Loucy (cell line): Measurements from ENCODE around the gene SDK1.

Source experiments
- H2AFZ ChIP-seq: fragments of 200-600 bp; sonication (generic); 2 replicates; pipeline ENCODE4 v1.6.0; 2016; ENCODE audit warnings: antibody characterized with exemption, mild to moderate bottlenecking, low read length, moderate library complexity
- H3F3A ChIP-seq: fragments of 200-600 bp; 2 replicates; pipeline ENCODE4 v1.6.0; 2016; ENCODE audit warnings: antibody characterized with exemption, low read depth, mild to moderate bottlenecking
- H3K27me3 ChIP-seq: fragments of 200-600 bp; sonication (generic); 2 replicates; pipeline ENCODE4 v1.6.1; 2014; ENCODE audit warnings: low read length, mild to moderate bottlenecking; ENCODE audit not compliant: insufficient read depth, poor library complexity, severe bottlenecking
- H3K36me3 ChIP-seq: fragments of 200-600 bp; sonication (generic); 2 replicates; pipeline ENCODE4 v1.6.1; 2016; ENCODE audit warnings: low read length; ENCODE audit not compliant: insufficient read depth
- H3K4me1 ChIP-seq: fragments of 200-600 bp; sonication (generic); 2 replicates; pipeline ENCODE4 v1.5.1; 2014; ENCODE audit warnings: low read length, mild to moderate bottlenecking; ENCODE audit not compliant: insufficient read depth, poor library complexity, severe bottlenecking
- H3K4me2 ChIP-seq: fragments of 200-600 bp; sonication (generic); 2 replicates; pipeline ENCODE4 v1.6.0; 2014; ENCODE audit warnings: antibody characterized with exemption, low read length, low read depth, mild to moderate bottlenecking; ENCODE audit not compliant: poor library complexity, severe bottlenecking
- H3K4me3 ChIP-seq: fragments of 200-600 bp; sonication (generic); 2 replicates; pipeline ENCODE4 v1.5.1; 2014; ENCODE audit warnings: low read length, mild to moderate bottlenecking, mixed read lengths; ENCODE audit not compliant: poor library complexity, severe bottlenecking
- H3K79me2 ChIP-seq: fragments of 200-600 bp; sonication (generic); 2 replicates; pipeline ENCODE4 v1.6.1; 2014; ENCODE audit warnings: low read length; ENCODE audit not compliant: insufficient read depth
- H3K9ac ChIP-seq: fragments of 200-600 bp; sonication (generic); 2 replicates; pipeline ENCODE4 v1.6.0; 2014; ENCODE audit warnings: mild to moderate bottlenecking, low read depth, low read length, moderate library complexity; ENCODE audit not compliant: poor library complexity, severe bottlenecking
- H3K9me2 ChIP-seq: fragments of 200-600 bp; sonication (generic); replicated peaks from 2 replicates; pipeline ENCODE4 v1.6.1; 2016; ENCODE audit warnings: low read depth, low read length, mixed read lengths
- H3K9me3 ChIP-seq: fragments of 200-600 bp; sonication (generic); 2 replicates; pipeline ENCODE4 v1.6.1; 2014; ENCODE audit warnings: mild to moderate bottlenecking, antibody characterized with exemption, low read length, low read depth; ENCODE audit not compliant: insufficient read depth
- H4K20me1 ChIP-seq: fragments of 200-600 bp; sonication (generic); 2 replicates; pipeline ENCODE4 v1.6.0; 2014; ENCODE audit warnings: antibody characterized with exemption, low read length, mild to moderate bottlenecking; ENCODE audit not compliant: insufficient read depth, poor library complexity, severe bottlenecking
- EZH2phosphoT487 ChIP-seq: fragments of 200-600 bp; IDR thresholded peaks from 2 replicates; pipeline ENCODE4 v1.6.1; 2018; ENCODE audit warnings: antibody characterized with exemption, mild to moderate bottlenecking, moderate library complexity, borderline replicate concordance
- TF ChIP-seq, protein P1 (sequence below): fragments of 200-600 bp; sonication (generic); conservative IDR thresholded peaks from 2 replicates; pipeline ENCODE4 v1.5.1; 2014; ENCODE audit warnings: mild to moderate bottlenecking, antibody characterized with exemption, low read length

Gene SDK1

DNA sequence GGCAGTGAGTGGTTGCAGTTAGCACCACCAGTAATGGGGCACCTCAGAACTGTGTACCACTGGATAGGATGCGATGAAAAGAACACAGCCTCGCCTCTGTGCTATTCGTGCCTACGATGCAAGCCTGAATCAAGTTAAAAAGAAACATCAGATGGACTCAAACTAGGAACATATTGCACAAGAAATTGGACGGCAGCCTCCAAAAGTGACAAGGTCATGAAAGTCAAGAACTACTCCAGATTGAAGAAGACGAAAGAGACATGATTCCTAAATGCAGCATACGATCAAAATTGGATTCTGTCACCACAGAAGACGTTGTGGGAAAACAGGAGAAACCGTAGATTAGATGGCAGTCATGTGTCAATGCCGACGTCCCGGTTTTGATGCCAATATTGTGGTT lies 732.9 kb downstream of the SDK1 start:
- Histone ChIP-seq H3K4me2 (no peak overlapping the region), H3K4me1 (no peaks in the 10 kb centered on the region), H3K9ac (no peak overlapping the region), H3K9me3 (peaks cover 4% of the 10 kb centered on the region; the same call in 1 of the 2 replicates), H3K9me2 (no peaks in the 10 kb centered on the region), H4K20me1 (no peaks in the 10 kb centered on the region), H3K79me2 (no peaks in the 10 kb centered on the region), H2AFZ (no peak overlapping the region), H3K36me3 (no peaks in the 10 kb centered on the region), H3F3A (no peaks in the 10 kb centered on the region), H3K27me3 (no peaks in the 10 kb centered on the region), H3K4me3 (no peak overlapping the region)
- TF ChIP-seq, protein P1, sequence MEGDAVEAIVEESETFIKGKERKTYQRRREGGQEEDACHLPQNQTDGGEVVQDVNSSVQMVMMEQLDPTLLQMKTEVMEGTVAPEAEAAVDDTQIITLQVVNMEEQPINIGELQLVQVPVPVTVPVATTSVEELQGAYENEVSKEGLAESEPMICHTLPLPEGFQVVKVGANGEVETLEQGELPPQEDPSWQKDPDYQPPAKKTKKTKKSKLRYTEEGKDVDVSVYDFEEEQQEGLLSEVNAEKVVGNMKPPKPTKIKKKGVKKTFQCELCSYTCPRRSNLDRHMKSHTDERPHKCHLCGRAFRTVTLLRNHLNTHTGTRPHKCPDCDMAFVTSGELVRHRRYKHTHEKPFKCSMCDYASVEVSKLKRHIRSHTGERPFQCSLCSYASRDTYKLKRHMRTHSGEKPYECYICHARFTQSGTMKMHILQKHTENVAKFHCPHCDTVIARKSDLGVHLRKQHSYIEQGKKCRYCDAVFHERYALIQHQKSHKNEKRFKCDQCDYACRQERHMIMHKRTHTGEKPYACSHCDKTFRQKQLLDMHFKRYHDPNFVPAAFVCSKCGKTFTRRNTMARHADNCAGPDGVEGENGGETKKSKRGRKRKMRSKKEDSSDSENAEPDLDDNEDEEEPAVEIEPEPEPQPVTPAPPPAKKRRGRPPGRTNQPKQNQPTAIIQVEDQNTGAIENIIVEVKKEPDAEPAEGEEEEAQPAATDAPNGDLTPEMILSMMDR: no peak
- TF ChIP-seq EZH2phosphoT487: no peak

DNA sequence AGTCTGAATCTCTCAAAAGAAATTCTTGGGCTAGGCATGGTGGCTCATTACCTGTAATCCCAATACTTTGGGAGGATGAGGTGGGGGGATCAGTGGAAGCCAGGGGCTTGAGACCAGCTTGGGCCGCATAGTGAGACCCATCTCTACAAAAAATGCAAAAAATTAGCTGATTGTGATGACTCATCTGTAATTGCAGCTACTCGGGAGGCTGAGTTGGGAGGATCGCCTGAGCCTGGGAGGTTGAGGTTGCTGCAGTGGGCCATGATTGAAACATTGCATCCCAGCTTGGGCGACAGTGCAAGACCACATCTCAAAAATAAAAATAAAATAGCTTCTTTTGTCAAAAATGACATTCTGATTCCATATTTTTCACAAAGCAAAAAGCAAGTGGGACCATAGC lies 736.3 kb downstream of the SDK1 start:
- Histone ChIP-seq H4K20me1 (no peaks in the 10 kb centered on the region), H3K9me2 (no peaks in the 10 kb centered on the region), H2AFZ (no peak overlapping the region), H3K36me3 (no peaks in the 10 kb centered on the region), H3F3A (no peaks in the 10 kb centered on the region), H3K27me3 (no peaks in the 10 kb centered on the region), H3K9ac (no peak overlapping the region), H3K9me3 (no peaks in the 10 kb centered on the region; the same call in 1 of the 2 replicates), H3K4me3 (no peak overlapping the region), H3K79me2 (no peaks in the 10 kb centered on the region), H3K4me1 (no peaks in the 10 kb centered on the region), H3K4me2 (no peak overlapping the region)
- no peak for TF ChIP-seq EZH2phosphoT487
- TF ChIP-seq, protein P1: no peak

DNA sequence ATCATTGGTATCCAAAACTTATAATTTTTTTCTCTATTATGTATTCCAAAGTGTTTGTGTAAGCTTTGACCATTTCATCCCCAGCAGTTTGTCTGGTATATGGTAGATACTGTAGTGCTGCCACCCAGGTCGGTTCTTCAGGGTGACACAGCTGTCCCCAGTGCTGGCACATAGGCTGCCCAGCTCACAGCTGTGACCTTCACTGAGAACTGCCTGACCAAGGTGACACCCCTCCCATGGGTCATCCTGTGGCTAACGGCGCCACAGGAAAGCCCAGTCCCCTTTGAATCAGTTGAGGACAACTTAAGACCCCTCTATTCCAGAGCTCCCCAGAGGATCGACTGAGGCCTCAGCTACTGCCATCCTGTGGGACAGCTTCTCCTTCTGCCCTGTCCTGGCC lies 736.8 kb downstream of the SDK1 start:
- H3K36me3 ChIP-seq: no peaks in the 10 kb centered on the region
- TF ChIP-seq, protein P1: no peak
- no peaks in the 10 kb centered on the region for H3K79me2 ChIP-seq
- no peaks in the 10 kb centered on the region for H3K4me1 ChIP-seq
- H3K27me3 ChIP-seq: no peaks in the 10 kb centered on the region
- H3K4me2 ChIP-seq: no peak overlapping the region
- no peak overlapping the region for H3K9ac ChIP-seq
- no peaks in the 10 kb centered on the region for H4K20me1 ChIP-seq
- no peaks in the 10 kb centered on the region for H3K9me2 ChIP-seq
- H3F3A ChIP-seq: no peaks in the 10 kb centered on the region
- no peak overlapping the region for H3K4me3 ChIP-seq
- H2AFZ ChIP-seq: no peak overlapping the region
- no peaks in the 10 kb centered on the region; the same call in 1 of the 2 replicates for H3K9me3 ChIP-seq
